ENCODE data around the gene PLPPR1. TPM values are rescaled to one million over a fixed set of nuclear protein-coding genes. Genes with fewer than 3 reads are reported as not detected.
"Not testable (repeated sequence)": the region's sequence is repeated elsewhere in the genome, so short reads cannot be mapped to it uniquely, and the experiment has no call there.

PLPPR1 gene
- polyA plus RNA-seq, 1 donor, result 0.87 TPM

GRCh38 chr9:101311758-101312420 is 283.4 kb downstream of the PLPPR1 start:
- no peaks in the 10 kb centered on the region for H3K27me3 ChIP-seq (ENCODE audit: control insufficient read depth, insufficient read depth, low read length)
- H3K36me3 ChIP-seq (ENCODE audit: control insufficient read depth, insufficient read depth, low read length), result no peaks in the 10 kb centered on the region
- no peaks in the 10 kb centered on the region for H3K9me3 ChIP-seq (ENCODE audit: control insufficient read depth, low read depth, low read length)
- DNase-seq, result peak; percentile 62 to 63
- H3K27ac ChIP-seq (ENCODE audit: low read length), result no peak overlapping the region
- no peak overlapping the region for H3K4me3 ChIP-seq (ENCODE audit: low read length)
- no peaks in the 10 kb centered on the region for H3K4me1 ChIP-seq (ENCODE audit: control insufficient read depth, insufficient read depth, low read length)
- WGBS (ENCODE audit: insufficient coverage, low lambda C conversion rate), result 40% methylated on average over 3 of the region's 4 CpGs

GRCh38 chr9:101312661-101313060 is 284.1 kb downstream of the PLPPR1 start:
- WGBS (ENCODE audit: insufficient coverage, low lambda C conversion rate), result 93% methylated on average over 3 of the region's 8 CpGs
- H3K27ac ChIP-seq (ENCODE audit: low read length), result no peak overlapping the region
- H3K4me3 ChIP-seq (ENCODE audit: low read length), result no peak overlapping the region
- DNase-seq, result no peak
- no peaks in the 10 kb centered on the region for H3K4me1 ChIP-seq (ENCODE audit: control insufficient read depth, insufficient read depth, low read length)
- H3K27me3 ChIP-seq (ENCODE audit: control insufficient read depth, insufficient read depth, low read length), result no peaks in the 10 kb centered on the region
- H3K9me3 ChIP-seq (ENCODE audit: control insufficient read depth, low read depth, low read length), result no peaks in the 10 kb centered on the region
- H3K36me3 ChIP-seq (ENCODE audit: control insufficient read depth, insufficient read depth, low read length), result no peaks in the 10 kb centered on the region

GRCh38 chr9:101315112-101315450 is 286.6 kb downstream of the PLPPR1 start:
- H3K27ac ChIP-seq (ENCODE audit: low read length), result no peak overlapping the region

GRCh38 chr9:101317735-101318134 is 289.2 kb downstream of the PLPPR1 start:
- Histone ChIP-seq H3K27ac (ENCODE audit: low read length) (no peak overlapping the region), H3K4me1 (ENCODE audit: control insufficient read depth, insufficient read depth, low read length) (no peaks in the 10 kb centered on the region), H3K36me3 (ENCODE audit: control insufficient read depth, insufficient read depth, low read length) (no peaks in the 10 kb centered on the region), H3K27me3 (ENCODE audit: control insufficient read depth, insufficient read depth, low read length) (no peaks in the 10 kb centered on the region), H3K4me3 (ENCODE audit: low read length) (no peak overlapping the region), H3K9me3 (ENCODE audit: control insufficient read depth, low read depth, low read length) (no peaks in the 10 kb centered on the region)
- no peak for DNase-seq

More at GRCh38 chr9:101315112-101315450, 286.6 kb downstream of the PLPPR1 start:
- 40% methylated on average over 1 of the region's 2 CpGs for WGBS (ENCODE audit: insufficient coverage, low lambda C conversion rate)
- Histone ChIP-seq H3K4me3 (ENCODE audit: low read length) (no peak overlapping the region), H3K27me3 (ENCODE audit: control insufficient read depth, insufficient read depth, low read length) (no peaks in the 10 kb centered on the region), H3K4me1 (ENCODE audit: control insufficient read depth, insufficient read depth, low read length) (no peaks in the 10 kb centered on the region), H3K9me3 (ENCODE audit: control insufficient read depth, low read depth, low read length) (no peaks in the 10 kb centered on the region), H3K36me3 (ENCODE audit: control insufficient read depth, insufficient read depth, low read length) (no peaks in the 10 kb centered on the region)
- no peak for DNase-seq

- 33% methylated on average over 1 of the region's 3 CpGs for WGBS (ENCODE audit: insufficient coverage, low lambda C conversion rate)
- Histone ChIP-seq H3K9me3 (ENCODE audit: control insufficient read depth, low read depth, low read length) (peaks cover 19% of the 10 kb centered on the region), H3K27ac (ENCODE audit: low read length) (peak overlapping the region; percentile 64), H3K4me1 (ENCODE audit: control insufficient read depth, insufficient read depth, low read length) (peaks cover 19% of the 10 kb centered on the region), H3K27me3 (ENCODE audit: control insufficient read depth, insufficient read depth, low read length) (no peaks in the 10 kb centered on the region), H3K36me3 (ENCODE audit: control insufficient read depth, insufficient read depth, low read length) (no peaks in the 10 kb centered on the region), H3K4me3 (ENCODE audit: low read length) (no peak overlapping the region)
- DNase-seq, result no peak
Observed at GRCh38 chr9:101323129-101323528, 294.6 kb downstream of the PLPPR1 start.

GRCh38 chr9:101324245-101324804 is 295.8 kb downstream of the PLPPR1 start:
- peaks cover 24% of the 10 kb centered on the region for H3K9me3 ChIP-seq (ENCODE audit: control insufficient read depth, low read depth, low read length)
- no peaks in the 10 kb centered on the region for H3K36me3 ChIP-seq (ENCODE audit: control insufficient read depth, insufficient read depth, low read length)
- peak overlapping the region; percentile 64 for H3K27ac ChIP-seq (ENCODE audit: low read length)
- H3K27me3 ChIP-seq (ENCODE audit: control insufficient read depth, insufficient read depth, low read length), result no peaks in the 10 kb centered on the region
- 27% methylated on average over 3 of the region's 3 CpGs for WGBS (ENCODE audit: insufficient coverage, low lambda C conversion rate)
- H3K4me1 ChIP-seq (ENCODE audit: control insufficient read depth, insufficient read depth, low read length), result peaks cover 19% of the 10 kb centered on the region
- H3K4me3 ChIP-seq (ENCODE audit: low read length), result no peak overlapping the region
- DNase-seq, result peak; percentile 17 to 64

GRCh38 chr9:101325053-101325452 is 296.5 kb downstream of the PLPPR1 start:
- 80% methylated on average over 1 of the region's 2 CpGs for WGBS (ENCODE audit: insufficient coverage, low lambda C conversion rate)
- DNase-seq, result no peak
- peaks cover 24% of the 10 kb centered on the region for H3K9me3 ChIP-seq (ENCODE audit: control insufficient read depth, low read depth, low read length)
- H3K4me1 ChIP-seq (ENCODE audit: control insufficient read depth, insufficient read depth, low read length), result peaks cover 19% of the 10 kb centered on the region
- H3K27me3 ChIP-seq (ENCODE audit: control insufficient read depth, insufficient read depth, low read length), result no peaks in the 10 kb centered on the region
- no peak overlapping the region for H3K4me3 ChIP-seq (ENCODE audit: low read length)
- H3K27ac ChIP-seq (ENCODE audit: low read length), result peak overlapping the region; percentile 64
- no peaks in the 10 kb centered on the region for H3K36me3 ChIP-seq (ENCODE audit: control insufficient read depth, insufficient read depth, low read length)

- WGBS (ENCODE audit: insufficient coverage, low lambda C conversion rate), result no CpG with 5 or more reads among the region's 1 CpG
- Histone ChIP-seq H3K9me3 (ENCODE audit: control insufficient read depth, low read depth, low read length) (peaks cover 24% of the 10 kb centered on the region), H3K27ac (ENCODE audit: low read length) (no peak overlapping the region), H3K27me3 (ENCODE audit: control insufficient read depth, insufficient read depth, low read length) (no peaks in the 10 kb centered on the region), H3K4me3 (ENCODE audit: low read length) (no peak overlapping the region), H3K36me3 (ENCODE audit: control insufficient read depth, insufficient read depth, low read length) (no peaks in the 10 kb centered on the region), H3K4me1 (ENCODE audit: control insufficient read depth, insufficient read depth, low read length) (peaks cover 19% of the 10 kb centered on the region)
- DNase-seq, result no peak
Observed at GRCh38 chr9:101326035-101326434, 297.5 kb downstream of the PLPPR1 start.

- peak overlapping the region; percentile 31 for H3K27ac ChIP-seq (ENCODE audit: low read length)
- H3K27me3 ChIP-seq (ENCODE audit: control insufficient read depth, insufficient read depth, low read length), result no peaks in the 10 kb centered on the region
- no peak overlapping the region for H3K4me3 ChIP-seq (ENCODE audit: low read length)
- peaks cover 24% of the 10 kb centered on the region for H3K9me3 ChIP-seq (ENCODE audit: control insufficient read depth, low read depth, low read length)
- H3K4me1 ChIP-seq (ENCODE audit: control insufficient read depth, insufficient read depth, low read length), result peaks cover 19% of the 10 kb centered on the region
- no CpG with 5 or more reads among the region's 1 CpG for WGBS (ENCODE audit: insufficient coverage, low lambda C conversion rate)
- no peak for DNase-seq
- no peaks in the 10 kb centered on the region for H3K36me3 ChIP-seq (ENCODE audit: control insufficient read depth, insufficient read depth, low read length)
Observed at GRCh38 chr9:101326501-101326900, 298.0 kb downstream of the PLPPR1 start.

GRCh38 chr9:101327422-101327909 is 298.9 kb downstream of the PLPPR1 start:
- H3K4me3 ChIP-seq (ENCODE audit: low read length); H3K36me3 ChIP-seq (ENCODE audit: control insufficient read depth, insufficient read depth, low read length); H3K27me3 ChIP-seq (ENCODE audit: control insufficient read depth, insufficient read depth, low read length): not testable (repeated sequence)
- peaks cover 19% of the 10 kb centered on the region for H3K4me1 ChIP-seq (ENCODE audit: control insufficient read depth, insufficient read depth, low read length)
- no CpG with 5 or more reads among the region's 3 CpGs for WGBS (ENCODE audit: insufficient coverage, low lambda C conversion rate)
- peaks cover 24% of the 10 kb centered on the region for H3K9me3 ChIP-seq (ENCODE audit: control insufficient read depth, low read depth, low read length)
- peak; percentile 5 to 35 for DNase-seq
- H3K27ac ChIP-seq (ENCODE audit: low read length), result peak overlapping the region; percentile 31

- Histone ChIP-seq H3K36me3 (ENCODE audit: control insufficient read depth, insufficient read depth, low read length) (no peaks in the 10 kb centered on the region), H3K4me1 (ENCODE audit: control insufficient read depth, insufficient read depth, low read length) (no peaks in the 10 kb centered on the region), H3K27me3 (ENCODE audit: control insufficient read depth, insufficient read depth, low read length) (no peaks in the 10 kb centered on the region), H3K4me3 (ENCODE audit: low read length) (no peak overlapping the region), H3K27ac (ENCODE audit: low read length) (no peak overlapping the region), H3K9me3 (ENCODE audit: control insufficient read depth, low read depth, low read length) (peaks cover 10% of the 10 kb centered on the region)
- WGBS (ENCODE audit: insufficient coverage, low lambda C conversion rate), result 100% methylated on average over 1 of the region's 1 CpG
- no peak for DNase-seq
Observed at GRCh38 chr9:101332362-101332761, 303.8 kb downstream of the PLPPR1 start.
